ENCODE measurements around the gene FAM53B.
A peak's percentile ranks its signal among the peaks of the same experiment; 100 is the strongest.

Gene FAM53B

GRCh38 chr10:124734311-124735166 lies 9.6 kb downstream of the FAM53B start:
- 95% methylated on average over 16 of the region's 16 CpGs for WGBS
- H3K9ac ChIP-seq (ENCODE audit: low read length): no peak overlapping the region
- no peak overlapping the region for H3K4me2 ChIP-seq (ENCODE audit: low read length, poor library complexity, severe bottlenecking)

DNA sequence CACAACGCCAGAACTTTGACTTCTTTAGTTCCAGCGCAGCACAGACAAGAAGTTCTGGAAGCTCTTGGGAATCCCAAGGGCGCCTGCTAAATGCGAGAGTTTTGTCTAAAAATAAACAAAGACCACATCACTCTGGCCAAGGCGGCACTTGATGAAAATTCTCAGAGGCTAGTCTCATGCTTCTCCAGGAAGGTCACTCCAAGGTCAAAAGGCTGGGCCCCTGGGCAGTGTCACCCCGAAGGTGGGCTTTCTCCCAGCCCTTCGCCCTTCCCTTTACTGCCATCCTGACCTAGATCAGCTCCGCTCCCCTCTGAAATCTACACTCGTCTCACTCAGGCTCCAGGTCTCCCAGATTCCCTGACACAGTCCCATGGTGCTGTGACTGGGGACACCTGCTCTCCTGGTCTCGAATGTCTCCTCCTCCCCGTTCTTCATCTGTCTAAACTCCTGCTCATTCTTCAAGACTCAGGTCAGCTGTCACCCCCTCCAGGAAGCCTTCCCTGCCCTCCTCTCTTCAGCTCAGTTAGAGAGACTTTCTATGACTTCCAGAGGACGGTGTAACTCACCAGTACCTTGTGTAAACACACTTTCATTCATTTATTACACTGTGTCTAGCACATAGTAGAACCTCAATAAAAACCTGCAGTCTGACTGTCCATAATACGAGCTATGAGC lies 10.5 kb downstream of the FAM53B start:
- no peak overlapping the region for H3K23ac ChIP-seq (ENCODE audit: low read length in 2 of 2)
- H2BK5ac ChIP-seq (ENCODE audit: low read depth, low read length, poor library complexity, severe bottlenecking): no peak overlapping the region
- no peak overlapping the region for H3K4me3 ChIP-seq (ENCODE audit: insufficient read depth in 1 of 2, low read depth in 1 of 2, low read length in 2 of 2)
- peaks cover 53% of the 10 kb centered on the region for H3K79me1 ChIP-seq (replicated peaks; ENCODE audit: low read length, poor library complexity, severe bottlenecking)
- peak overlapping the region; percentile 64 to 67 for H3K18ac ChIP-seq (ENCODE audit: low read depth in 1 of 2, low read length in 2 of 2)
- no peak overlapping the region for H2AFZ ChIP-seq (ENCODE audit: low read depth, low read length)
- H3K36me3 ChIP-seq (ENCODE audit: control insufficient read depth in 1 of 2, insufficient read depth in 2 of 2, low read depth in 1 of 2, low read length in 2 of 2): peaks cover 0 to 24% of the 10 kb centered on the region in 2 experiments
- H2AK5ac ChIP-seq (ENCODE audit: low read length, severe bottlenecking): no peak overlapping the region
- peaks cover 19% of the 10 kb centered on the region for H3K4me1 ChIP-seq (ENCODE audit: control insufficient read depth, insufficient read depth, low read depth, low read length)
- peak overlapping the region in 1 of 2 experiments; percentile 38 for H2BK12ac ChIP-seq (ENCODE audit: low read length in 2 of 2)
- no peak overlapping the region for H2BK15ac ChIP-seq (ENCODE audit: low read depth, poor library complexity, severe bottlenecking)
- H3K4ac ChIP-seq (ENCODE audit: low read depth in 1 of 2, low read length in 2 of 2): peak overlapping the region; percentile 54 to 61
- peak overlapping the region; percentile 79 for H3K9ac ChIP-seq (ENCODE audit: low read length)
- no peak overlapping the region for H3K27ac ChIP-seq (ENCODE audit: low read length, poor library complexity, severe bottlenecking)
- no peak overlapping the region for H2BK120ac ChIP-seq (ENCODE audit: low read depth, low read length)
- DNase-seq: no peak
- no peak overlapping the region for H3K14ac ChIP-seq (ENCODE audit: low read length in 2 of 2)
- peak overlapping the region; percentile 19 for H4K8ac ChIP-seq (ENCODE audit: low read length)
- 39% methylated on average over 13 of the region's 13 CpGs for WGBS
- H3K27me3 ChIP-seq (ENCODE audit: control insufficient read depth in 1 of 2, insufficient read depth in 1 of 2, low read length in 2 of 2): no peaks in the 10 kb centered on the region
- no peaks in the 10 kb centered on the region for H3K9me3 ChIP-seq (ENCODE audit: control insufficient read depth, low read length)
- no peak overlapping the region for H3K4me2 ChIP-seq (ENCODE audit: low read length, poor library complexity, severe bottlenecking)
- H4K91ac ChIP-seq (ENCODE audit: low read length): peak overlapping the region; percentile 77

More at GRCh38 chr10:124734311-124735166, 9.6 kb downstream of the FAM53B start:
- Histone ChIP-seq H3K9me3 (ENCODE audit: control insufficient read depth, low read length) (no peaks in the 10 kb centered on the region), H3K18ac (ENCODE audit: low read depth in 1 of 2, low read length in 2 of 2) (peak overlapping the region in 1 of 2 experiments; percentile 54), H3K23ac (ENCODE audit: low read length in 2 of 2) (peak overlapping the region in 1 of 2 experiments; percentile 77), H3K4ac (ENCODE audit: low read depth in 1 of 2, low read length in 2 of 2) (peak overlapping the region; percentile 17 to 78), H4K91ac (ENCODE audit: low read length) (peak overlapping the region; percentile 5), H3K79me1 (replicated peaks; ENCODE audit: low read length, poor library complexity, severe bottlenecking) (peaks cover 58% of the 10 kb centered on the region), H3K14ac (ENCODE audit: low read length in 2 of 2) (peak overlapping the region in 1 of 2 experiments; percentile 28), H3K27me3 (ENCODE audit: control insufficient read depth in 1 of 2, insufficient read depth in 1 of 2, low read length in 2 of 2) (no peaks in the 10 kb centered on the region), H2AK5ac (ENCODE audit: low read length, severe bottlenecking) (no peak overlapping the region), H2BK120ac (ENCODE audit: low read depth, low read length) (peak overlapping the region; percentile 12), H3K36me3 (ENCODE audit: control insufficient read depth in 1 of 2, insufficient read depth in 2 of 2, low read depth in 1 of 2, low read length in 2 of 2) (peaks cover 0 to 21% of the 10 kb centered on the region in 2 experiments), H4K8ac (ENCODE audit: low read length) (no peak overlapping the region), H2BK12ac (ENCODE audit: low read length in 2 of 2) (peak overlapping the region; percentile 6 to 76), H3K27ac (ENCODE audit: low read length, poor library complexity, severe bottlenecking) (no peak overlapping the region), H2BK15ac (ENCODE audit: low read depth, poor library complexity, severe bottlenecking) (peak overlapping the region; percentile 58), H3K4me3 (ENCODE audit: insufficient read depth in 1 of 2, low read depth in 1 of 2, low read length in 2 of 2) (no peak overlapping the region), H2AFZ (ENCODE audit: low read depth, low read length) (no peak overlapping the region), H2BK5ac (ENCODE audit: low read depth, low read length, poor library complexity, severe bottlenecking) (no peak overlapping the region), H3K4me1 (ENCODE audit: control insufficient read depth, insufficient read depth, low read depth, low read length) (peaks cover 19% of the 10 kb centered on the region)
- DNase-seq: no peak

- DNase-seq: peak; percentile 80
- Histone ChIP-seq H3K4me3 (ENCODE audit: insufficient read depth in 1 of 2, low read depth in 1 of 2, low read length in 2 of 2) (no peak overlapping the region), H3K79me1 (replicated peaks; ENCODE audit: low read length, poor library complexity, severe bottlenecking) (peaks cover 49% of the 10 kb centered on the region), H4K8ac (ENCODE audit: low read length) (peak overlapping the region; percentile 81), H4K91ac (ENCODE audit: low read length) (peak overlapping the region; percentile 40), H3K36me3 (ENCODE audit: control insufficient read depth in 1 of 2, insufficient read depth in 2 of 2, low read depth in 1 of 2, low read length in 2 of 2) (peaks cover 0 to 27% of the 10 kb centered on the region in 2 experiments), H3K14ac (ENCODE audit: low read length in 2 of 2) (peak overlapping the region in 1 of 2 experiments; percentile 67), H2BK12ac (ENCODE audit: low read length in 2 of 2) (peak overlapping the region in 1 of 2 experiments; percentile 88), H3K4me1 (ENCODE audit: control insufficient read depth, insufficient read depth, low read depth, low read length) (peaks cover 19% of the 10 kb centered on the region), H3K27me3 (ENCODE audit: control insufficient read depth in 1 of 2, insufficient read depth in 1 of 2, low read length in 2 of 2) (no peaks in the 10 kb centered on the region), H3K9me3 (ENCODE audit: control insufficient read depth, low read length) (no peaks in the 10 kb centered on the region), H3K4me2 (ENCODE audit: low read length, poor library complexity, severe bottlenecking) (no peak overlapping the region), H3K9ac (ENCODE audit: low read length) (peak overlapping the region; percentile 79), H3K27ac (ENCODE audit: low read length, poor library complexity, severe bottlenecking) (no peak overlapping the region), H3K23ac (ENCODE audit: low read length in 2 of 2) (no peak overlapping the region), H2BK15ac (ENCODE audit: low read depth, poor library complexity, severe bottlenecking) (peak overlapping the region; percentile 55), H2BK120ac (ENCODE audit: low read depth, low read length) (no peak overlapping the region), H3K4ac (ENCODE audit: low read depth in 1 of 2, low read length in 2 of 2) (peak overlapping the region; percentile 54 to 70), H2BK5ac (ENCODE audit: low read depth, low read length, poor library complexity, severe bottlenecking) (no peak overlapping the region), H2AK5ac (ENCODE audit: low read length, severe bottlenecking) (no peak overlapping the region), H3K18ac (ENCODE audit: low read depth in 1 of 2, low read length in 2 of 2) (peak overlapping the region in 1 of 2 experiments; percentile 56), H2AFZ (ENCODE audit: low read depth, low read length) (peak overlapping the region; percentile 32)
- WGBS: 56% methylated on average over 14 of the region's 14 CpGs
These were observed 11.1 kb downstream of the FAM53B start for GRCh38 chr10:124732931-124733570.
